HG03469 (cell line): ENCODE measurements around the gene NSUN6.
"Not testable (repeated sequence)": the region's sequence is repeated elsewhere in the genome, so short reads cannot be mapped to it uniquely, and the experiment has no call there.

Source experiments
- ATAC-seq: cut with Tn5 transposase; IDR thresholded peaks from one replicate; pipeline ENCODE4 v1.9.1; 2021; ENCODE audit warnings: mild to moderate bottlenecking, moderate library complexity, moderate number of reproducible peaks; ENCODE audit not compliant: unreplicated experiment

Gene NSUN6

GRCh38 chr10:18611168-18611567, 40.2 kb downstream of the NSUN6 start:
- ATAC-seq: no peak

- no peak for ATAC-seq
Observed at GRCh38 chr10:18610517-18610916, 40.9 kb downstream of the NSUN6 start.

GRCh38 chr10:18608596-18608995, 42.8 kb downstream of the NSUN6 start:
- ATAC-seq: no peak

- no peak for ATAC-seq
Observed at GRCh38 chr10:18607503-18608378, 43.6 kb downstream of the NSUN6 start.

- ATAC-seq: no peak
Observed at GRCh38 chr10:18606051-18606695, 45.2 kb downstream of the NSUN6 start.

- ATAC-seq: no peak
Observed at GRCh38 chr10:18601321-18601720, 50.1 kb downstream of the NSUN6 start.

- no peak for ATAC-seq
Observed at GRCh38 chr10:18599392-18599791, 52.0 kb downstream of the NSUN6 start.

GRCh38 chr10:18594574-18595156, 56.7 kb downstream of the NSUN6 start:
- ATAC-seq: no peak

- not testable (repeated sequence) for ATAC-seq
Observed at GRCh38 chr10:18591141-18591540, 60.2 kb downstream of the NSUN6 start.

- ATAC-seq: not testable (repeated sequence)
Observed at GRCh38 chr10:18586637-18587036, 64.8 kb downstream of the NSUN6 start.

GRCh38 chr10:18583575-18584270, 67.7 kb downstream of the NSUN6 start:
- ATAC-seq: no peak

- ATAC-seq: no peak
Observed at GRCh38 chr10:18582803-18583202, 68.6 kb downstream of the NSUN6 start.

- ATAC-seq: no peak
Observed at GRCh38 chr10:18577823-18578685, 73.3 kb downstream of the NSUN6 start.

GRCh38 chr10:18576586-18576985, 74.8 kb downstream of the NSUN6 start:
- ATAC-seq: no peak

GRCh38 chr10:18572959-18573561, 78.3 kb downstream of the NSUN6 start:
- no peak for ATAC-seq

GRCh38 chr10:18571780-18572179, 79.6 kb downstream of the NSUN6 start:
- ATAC-seq: no peak

- ATAC-seq: no peak
Observed at GRCh38 chr10:18571076-18571475, 80.3 kb downstream of the NSUN6 start.

- not testable (repeated sequence) for ATAC-seq
Observed at GRCh38 chr10:18570386-18570785, 81.0 kb downstream of the NSUN6 start.

GRCh38 chr10:18567343-18567856, 84.0 kb downstream of the NSUN6 start:
- ATAC-seq: no peak

GRCh38 chr10:18566177-18566576, 85.2 kb downstream of the NSUN6 start:
- ATAC-seq: no peak
